Measurements from ENCODE around the gene GNLY.

Gene GNLY

GRCh38 chr2:85716346-85716914 lies 22.3 kb downstream of the GNLY start:
- no peak for TF ChIP-seq ZNF274 (IDR thresholded peaks at IDR 0.05; ENCODE audit: low read depth, low read length)
- no peak overlapping the region for H3K4me3 ChIP-seq (ENCODE audit: low read length)

DNA sequence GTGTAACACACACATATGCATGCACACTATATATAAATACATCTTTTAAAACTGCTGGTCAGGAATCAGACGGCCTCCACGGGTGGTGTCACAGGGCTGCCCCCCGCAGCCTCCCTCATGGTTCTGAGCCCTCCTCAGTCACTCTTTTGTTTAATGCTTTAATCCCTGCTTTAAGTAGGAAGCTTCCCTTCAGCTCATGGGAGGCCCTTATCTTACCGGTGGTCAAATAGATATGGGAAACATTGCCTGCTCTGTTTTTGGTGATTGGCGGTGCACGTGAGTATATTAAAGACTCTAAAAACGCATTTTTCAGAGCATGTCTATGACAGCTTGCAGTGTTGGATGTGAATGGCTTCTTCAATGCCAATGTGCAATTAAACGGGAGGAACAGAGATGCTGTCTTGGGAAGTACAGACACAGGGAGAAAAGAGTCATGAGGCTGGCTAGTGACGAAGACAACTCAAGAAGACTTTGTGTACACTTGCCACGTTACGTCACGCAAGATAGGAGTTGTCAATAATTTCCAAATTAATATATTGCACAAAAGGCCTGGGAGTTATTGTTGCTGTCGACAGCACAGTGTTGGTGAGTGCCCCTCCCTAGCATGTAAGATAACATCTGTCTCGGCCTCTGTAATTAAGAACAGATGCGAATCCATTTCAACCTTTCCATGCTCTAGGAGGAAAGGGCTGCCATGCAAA lies 23.3 kb downstream of the GNLY start:
- no peak overlapping the region for H3K4me3 ChIP-seq (ENCODE audit: low read length)
- TF ChIP-seq ZNF274 (IDR thresholded peaks at IDR 0.05; ENCODE audit: low read depth, low read length), result no peak

DNA sequence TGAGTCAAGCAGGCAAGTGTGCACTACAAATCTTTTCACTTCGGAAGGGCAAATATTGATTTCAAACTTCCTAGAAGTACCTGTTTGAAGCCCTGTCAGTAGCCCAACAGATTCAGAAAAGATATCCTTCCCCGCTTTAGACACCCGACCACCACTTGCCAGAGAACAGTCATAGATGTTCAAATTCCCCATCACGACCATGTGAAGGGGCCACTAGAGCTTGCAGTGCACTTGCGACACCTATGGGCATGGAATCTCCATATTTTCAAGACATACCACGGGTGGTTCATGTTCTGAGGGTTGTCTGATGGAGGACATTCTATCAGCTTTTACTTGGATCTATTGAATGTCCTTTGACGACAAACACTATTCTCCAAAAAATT lies 23.8 kb downstream of the GNLY start:
- TF ChIP-seq ZNF274 (IDR thresholded peaks at IDR 0.05; ENCODE audit: low read depth, low read length), result no peak
- H3K4me3 ChIP-seq (ENCODE audit: low read length), result no peak overlapping the region

DNA sequence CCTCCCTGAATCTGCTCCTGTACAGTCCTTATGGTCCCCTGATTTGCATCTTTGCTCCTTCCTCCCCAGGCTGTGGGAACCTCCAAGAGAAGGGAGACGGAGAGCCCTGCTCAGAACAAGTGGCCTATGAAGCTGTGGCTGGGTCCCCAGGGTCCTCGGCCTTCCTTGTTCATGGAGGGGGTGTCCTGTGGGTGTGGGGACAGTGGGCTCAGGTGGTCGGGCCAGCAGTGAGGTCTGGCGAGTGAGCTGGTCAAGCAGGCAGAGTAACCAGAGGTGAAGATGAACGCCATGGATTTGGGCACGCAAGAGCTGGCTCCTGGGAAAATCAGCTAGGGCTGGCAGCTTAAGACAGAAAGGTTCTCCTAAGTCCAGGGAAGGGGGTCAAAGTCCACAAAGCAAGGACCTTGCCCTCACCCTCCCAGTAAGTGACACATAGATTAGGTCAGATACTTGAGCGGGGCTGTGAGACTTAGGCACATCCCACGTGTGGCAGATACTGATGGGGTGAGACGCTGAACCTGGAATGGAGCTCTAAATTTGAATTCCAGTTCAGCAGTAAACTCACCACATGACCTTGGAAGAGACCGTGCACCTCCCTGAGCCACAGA lies 24.8 kb downstream of the GNLY start:
- no peak overlapping the region for H3K4me3 ChIP-seq (ENCODE audit: low read length)
- TF ChIP-seq ZNF274 (IDR thresholded peaks at IDR 0.05; ENCODE audit: low read depth, low read length), result no peak

DNA sequence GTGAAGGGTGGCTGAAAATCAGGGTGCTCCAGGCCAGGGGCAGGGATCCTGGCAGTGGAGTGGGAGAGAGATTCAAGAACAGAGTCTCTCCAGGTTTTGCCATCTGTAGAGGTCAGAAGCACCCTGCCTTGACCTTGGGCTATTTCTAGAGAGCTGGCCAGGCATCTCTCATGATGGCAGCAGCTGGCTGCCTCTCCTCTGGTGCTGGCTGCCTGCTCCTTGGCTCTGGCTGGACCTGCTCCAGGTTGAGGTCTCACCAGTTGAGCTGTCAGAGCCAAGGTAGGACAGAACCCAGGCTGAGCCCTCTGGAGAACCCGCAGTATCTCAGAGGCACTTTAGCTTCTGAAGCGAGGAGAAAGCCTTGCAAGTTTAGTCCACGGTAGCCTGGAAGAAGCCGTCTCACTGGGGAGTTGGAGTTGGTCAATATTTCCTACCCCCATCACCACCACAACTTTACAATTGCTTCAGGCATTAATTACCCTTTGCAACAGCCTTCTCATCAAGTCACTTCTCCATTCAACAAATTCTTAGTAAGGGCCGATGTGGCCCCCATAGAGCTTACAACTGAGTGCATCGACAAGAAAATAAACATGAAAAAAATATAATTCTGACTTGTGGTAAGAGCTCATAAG lies 25.6 kb downstream of the GNLY start:
- no peak overlapping the region for H3K4me3 ChIP-seq (ENCODE audit: low read length)
- TF ChIP-seq ZNF274 (IDR thresholded peaks at IDR 0.05; ENCODE audit: low read depth, low read length), result no peak

DNA sequence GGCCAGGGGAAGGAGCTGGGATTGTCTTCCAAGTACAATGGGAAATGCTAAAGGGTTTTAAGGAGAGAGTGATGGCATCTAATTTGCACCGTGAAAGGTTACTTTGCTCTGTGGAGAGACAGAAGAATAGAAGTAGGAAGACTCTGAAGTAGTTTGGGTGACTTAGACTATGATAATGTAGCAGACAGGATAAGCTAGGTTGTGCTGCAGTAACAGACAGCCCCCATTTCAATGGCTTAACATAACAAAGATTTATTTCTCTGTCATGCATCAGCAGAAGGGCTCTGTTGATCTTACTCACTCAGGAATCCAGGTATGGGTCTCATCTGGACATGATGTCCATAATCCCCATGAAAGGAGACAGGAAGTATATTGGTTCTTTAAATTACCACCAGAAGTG lies 26.4 kb downstream of the GNLY start:
- TF ChIP-seq ZNF274 (IDR thresholded peaks at IDR 0.05; ENCODE audit: low read depth, low read length), result no peak
- no peak overlapping the region for H3K4me3 ChIP-seq (ENCODE audit: low read length)

- no peak for TF ChIP-seq ZNF274 (IDR thresholded peaks at IDR 0.05; ENCODE audit: low read depth, low read length)
- no peak overlapping the region for H3K4me3 ChIP-seq (ENCODE audit: low read length)
These were observed 27.5 kb downstream of the GNLY start for GRCh38 chr2:85721641-85722040.

- TF ChIP-seq ZNF274 (IDR thresholded peaks at IDR 0.05; ENCODE audit: low read depth, low read length), result no peak
- no peak overlapping the region for H3K4me3 ChIP-seq (ENCODE audit: low read length)
These were observed 28.4 kb downstream of the GNLY start for GRCh38 chr2:85722519-85722918.

- TF ChIP-seq ZNF274 (IDR thresholded peaks at IDR 0.05; ENCODE audit: low read depth, low read length), result no peak
- H3K4me3 ChIP-seq (ENCODE audit: low read length), result no peak overlapping the region
These were observed 29.7 kb downstream of the GNLY start for GRCh38 chr2:85723707-85724360.

GRCh38 chr2:85724731-85725181 lies 30.6 kb downstream of the GNLY start:
- no peak overlapping the region for H3K4me3 ChIP-seq (ENCODE audit: low read length)
- TF ChIP-seq ZNF274 (IDR thresholded peaks at IDR 0.05; ENCODE audit: low read depth, low read length), result no peak

GRCh38 chr2:85725451-85725850 lies 31.3 kb downstream of the GNLY start:
- no peak overlapping the region for H3K4me3 ChIP-seq (ENCODE audit: low read length)
- TF ChIP-seq ZNF274 (IDR thresholded peaks at IDR 0.05; ENCODE audit: low read depth, low read length), result no peak

GRCh38 chr2:85727798-85728197 lies 33.6 kb downstream of the GNLY start:
- TF ChIP-seq ZNF274 (IDR thresholded peaks at IDR 0.05; ENCODE audit: low read depth, low read length), result no peak

DNA sequence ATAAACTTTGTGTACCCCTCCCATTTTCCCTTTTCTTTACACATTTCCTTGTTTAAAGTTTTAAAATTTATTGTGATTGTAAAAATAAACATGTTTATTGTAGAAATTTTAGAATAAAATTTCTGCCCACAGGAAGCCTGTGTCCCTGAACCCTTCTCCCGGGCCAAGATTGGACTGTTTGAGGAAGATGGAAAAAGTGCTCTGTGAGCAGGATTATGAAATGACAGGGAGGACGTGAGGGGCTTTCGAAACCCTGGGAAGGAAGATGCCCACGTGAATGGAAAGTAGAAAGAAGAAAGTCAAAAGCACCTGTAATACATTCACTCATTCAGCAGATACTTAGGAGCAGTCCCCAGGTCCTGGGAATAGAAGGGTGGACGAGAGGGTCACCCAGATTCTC lies 34.2 kb downstream of the GNLY start:
- H3K4me3 ChIP-seq (ENCODE audit: low read length), result no peak overlapping the region
- TF ChIP-seq ZNF274 (IDR thresholded peaks at IDR 0.05; ENCODE audit: low read depth, low read length), result no peak

More at GRCh38 chr2:85727798-85728197, 33.6 kb downstream of the GNLY start:
- no peak overlapping the region for H3K4me3 ChIP-seq (ENCODE audit: low read length)

Data from GM08714 (cell line).